K562 (cell line): Measurements from ENCODE around the gene SHC1. TPM values are rescaled to one million over a fixed set of nuclear protein-coding genes. Genes with fewer than 3 reads are reported as not detected.
A peak's percentile ranks its signal among the peaks of the same experiment; 100 is the strongest.

Experiments used
- BDP1 ChIP-seq: IDR thresholded peaks from 3 replicates; pipeline ENCODE4 v1.6.1; 2011; ENCODE audit not compliant: insufficient read length, insufficient read depth
- ETV1 ChIP-seq: fragments of 450-650 bp; conservative IDR thresholded peaks from 2 replicates; pipeline ENCODE4 v1.6.1; 2016; ENCODE audit warnings: missing genetic modification characterization, control low read depth, low read depth, missing compliant biosample characterization
- EWSR1 ChIP-seq: fragments of 450-650 bp; IDR thresholded peaks from 2 replicates; pipeline ENCODE4 v1.6.1; 2018; ENCODE audit warnings: borderline replicate concordance, mild to moderate bottlenecking, low read depth, moderate library complexity; ENCODE audit not compliant: partially characterized antibody
- FOXP1 ChIP-seq: sonication (generic); formaldehyde crosslinking; IDR thresholded peaks from 2 replicates; pipeline ENCODE4 v1.8.0; 2022; ENCODE audit warnings: mild to moderate bottlenecking, missing genetic modification reagents
- GABPB2 ChIP-seq: fragments of 250-450 bp; sonication (Bioruptor Pico); conservative IDR thresholded peaks from 2 replicates; pipeline ENCODE4 v1.5.1; 2021; ENCODE audit warnings: mild to moderate bottlenecking
- HCFC1 ChIP-seq: IDR thresholded peaks from 2 replicates; pipeline ENCODE4 v1.6.1; 2012; ENCODE audit warnings: low read depth, low read length, improper control_type of control experiment
- KDM4B ChIP-seq, 2 experiments: fragments of 450-650 bp in 1 of 2; sonication (generic) in 1 of 2; IDR thresholded peaks; 2 replicates each; pipeline ENCODE4 v1.6.1; 2016 to 2017; ENCODE audit warnings: borderline replicate concordance in 2 of 2, antibody characterized with exemption in 1 of 2, low read depth in 1 of 2, mild to moderate bottlenecking in 1 of 2
- MAX ChIP-seq: sonication (generic); formaldehyde crosslinking; IDR thresholded peaks from 2 replicates; pipeline ENCODE4 v1.9.0; 2022; ENCODE audit warnings: mild to moderate bottlenecking, missing genetic modification reagents
- MCM5 ChIP-seq: fragments of 450-650 bp; IDR thresholded peaks from 2 replicates; pipeline ENCODE4 v1.6.1; 2016; ENCODE audit warnings: low read depth
- MED1 ChIP-seq: sonication (generic); formaldehyde crosslinking; IDR thresholded peaks from 2 replicates; pipeline ENCODE4 v1.8.1; 2023; ENCODE audit warnings: missing genetic modification reagents, borderline replicate concordance
- NR2C2 ChIP-seq, 2 experiments: fragments of 200-800 bp in 1 of 2; sonication (Bioruptor generic) in 1 of 2; sonication (generic) in 1 of 2; formaldehyde crosslinking in 1 of 2; IDR thresholded peaks; 2 replicates each; pipeline versions ENCODE4 v1.6.1 to v1.8.0; 2016 to 2022; ENCODE audit warnings: mild to moderate bottlenecking in 1 of 2, missing compliant biosample characterization in 1 of 2, missing genetic modification characterization in 1 of 2, missing genetic modification reagents in 1 of 2
- NR2F6 ChIP-seq: fragments of 450-650 bp; formaldehyde crosslinking; IDR thresholded peaks from 2 replicates; pipeline ENCODE4 v1.4.0; 2020; ENCODE audit warnings: mild to moderate bottlenecking
- NUFIP1 ChIP-seq: fragments of 450-650 bp; IDR thresholded peaks from 2 replicates; pipeline ENCODE4 v1.6.1; 2018; ENCODE audit not compliant: partially characterized antibody
- PHF21A ChIP-seq: fragments of 450-650 bp; IDR thresholded peaks from 2 replicates; pipeline ENCODE4 v1.6.1; 2017; ENCODE audit warnings: low read depth, borderline replicate concordance
- PML ChIP-seq: IDR thresholded peaks from 2 replicates; pipeline ENCODE4 v1.6.1; 2012; ENCODE audit warnings: low read length, inconsistent platforms
- POLR2B ChIP-seq: fragments of 450-650 bp; IDR thresholded peaks from 2 replicates; pipeline ENCODE4 v1.6.1; 2018; ENCODE audit warnings: low read depth; ENCODE audit not compliant: partially characterized antibody
- SAP30 ChIP-seq: fragments of 200-600 bp; sonication (generic); IDR thresholded peaks from 2 replicates; pipeline ENCODE4 v1.6.1; 2012; ENCODE audit warnings: borderline replicate concordance, low read depth, mild to moderate bottlenecking, moderate library complexity, low read length, control low read depth, inconsistent platforms; ENCODE audit not compliant: insufficient read depth, poor library complexity, severe bottlenecking
- SIN3B ChIP-seq: fragments of 450-650 bp; IDR thresholded peaks from 2 replicates; pipeline ENCODE4 v1.6.1; 2017; ENCODE audit warnings: low read depth, mild to moderate bottlenecking, moderate library complexity
- STAT5A ChIP-seq: IDR thresholded peaks from 2 replicates; pipeline ENCODE4 v1.6.1; 2012; ENCODE audit warnings: low read length, inconsistent platforms, borderline replicate concordance
- TEAD1 ChIP-seq, 2 experiments: fragments of 450-650 bp in 1 of 2; sonication (generic) in 1 of 2; formaldehyde crosslinking; IDR thresholded peaks; 2 replicates each; pipeline versions ENCODE4 v1.4.0 to v1.8.0; 2020 to 2022; ENCODE audit warnings: mild to moderate bottlenecking in 2 of 2, missing genetic modification reagents in 1 of 2
- ZBTB33 ChIP-seq: sonication (generic); formaldehyde crosslinking; IDR thresholded peaks from 2 replicates; pipeline ENCODE4 v1.8.1; 2023; ENCODE audit warnings: mild to moderate bottlenecking, missing genetic modification reagents
- ZNF280A ChIP-seq: fragments of 450-650 bp; IDR thresholded peaks from 2 replicates; pipeline ENCODE4 v1.6.1; 2018; ENCODE audit warnings: mild to moderate bottlenecking, low read depth; ENCODE audit not compliant: partially characterized antibody
- ZNF316 ChIP-seq: fragments of 450-650 bp; IDR thresholded peaks from 2 replicates; pipeline ENCODE4 v1.6.1; 2016
- ZNF655 ChIP-seq: fragments of 250-450 bp; sonication (Bioruptor Pico); IDR thresholded peaks from 2 replicates; pipeline ENCODE4 v1.5.0; 2021
- ZNF707 ChIP-seq: fragments of 250-450 bp; sonication (Bioruptor Pico); conservative IDR thresholded peaks from 2 replicates; pipeline ENCODE4 v1.8.0; 2022; ENCODE audit warnings: inconsistent platforms, mild to moderate bottlenecking, moderate library complexity
- polyA plus RNA-seq, 8 experiments: library from polyadenylated mRNA; depleted of rRNA in 4 of 8; stranded (reverse) in 5 of 8; unstranded in 3 of 8; fragments of >200 nt; fragmentation: Nextera tagmentation in 2 of 8; fragmentation: Illumina TruSeq in 1 of 8; extraction: Ambion mirVana in 2 of 8; extraction: Trizol in 1 of 8; gene quantifications; 2 replicates each; pipeline versions ENCODE4 v1.2.1 to v1.2.3, GENCODE V29; 2011 to 2014; ENCODE audit warnings: inconsistent platforms in 1 of 8, missing spikeins in 1 of 8
- total RNA-seq, 7 experiments: library from RNA; depleted of rRNA in 6 of 7; stranded (reverse); fragments of >200 nt in 6 of 7; fragmentation: Illumina TruSeq in 2 of 7; extraction: Trizol in 2 of 7; gene quantifications; 2 replicates each; pipeline versions ENCODE4 v1.2.1 to v1.2.3, GENCODE V29; 2011 to 2021; ENCODE audit warnings: low replicate concordance in 1 of 7

SHC1 gene
- total and polyA plus RNA-seq, 9 of the 15 experiments (the other 6 are each of a cell fraction or from before 2014, with no cell fraction given) = 4.1 to 113 (median 51.9) TPM

GRCh38 chr1:155003766-155004351 lies 33.3 kb upstream of the SHC1 start (continued):
- no peak for TF ChIP-seq HCFC1
- no peak for TF ChIP-seq TEAD1 (CRISPR knock-in tag; IDR thresholded peaks at IDR 0.05)
- no peak for TF ChIP-seq SIN3B
- TF ChIP-seq GABPB2 (CRISPR knock-in tag) = no peak
- TF ChIP-seq ZNF707 (CRISPR knock-in tag) = no peak
- no peak for TF ChIP-seq BDP1
- TF ChIP-seq NUFIP1 = no peak
- TF ChIP-seq PML = no peak
- TF ChIP-seq ETV1 = peak; percentile 84
- no peak for TF ChIP-seq MAX (CRISPR knock-in tag)
- no peak for TF ChIP-seq NR2F6 (CRISPR knock-in tag)
- TF ChIP-seq ZBTB33 (CRISPR knock-in tag) = no peak
- TF ChIP-seq PHF21A = peak; percentile 77; the same call in 1 of the 2 replicates
- TF ChIP-seq EWSR1 = no peak
- no peak for TF ChIP-seq ZNF280A
- no peak for TF ChIP-seq ZNF655
- no peak for TF ChIP-seq POLR2B
- no peak for TF ChIP-seq MED1 (CRISPR knock-in tag)
- TF ChIP-seq KDM4B (IDR thresholded peaks at IDR 0.05; ENCODE audit: borderline replicate concordance in 2 of 2, low read depth in 1 of 2) = peak in 1 of 2 experiments; percentile 76; a peak in 1 of 4 replicates
- no peak for TF ChIP-seq MCM5
- TF ChIP-seq FOXP1 = no peak; the same call in 1 of the 2 replicates
- no peak for TF ChIP-seq ZNF316
- TF ChIP-seq NR2C2 (CRISPR knock-in tag; IDR thresholded peaks at IDR 0.05) = no peak
- peak; percentile 37; the same call in 1 of the 2 replicates for TF ChIP-seq NR2C2 (tag; IDR thresholded peaks at IDR 0.05)
- TF ChIP-seq STAT5A = no peak
- no peak for TF ChIP-seq SAP30
